GM10847 (cell line): ENCODE results near the gene ANKH.

Source experiments
- POLR2A ChIP-seq: IDR thresholded peaks from 2 replicates; pipeline ENCODE4 v1.6.1; 2011; ENCODE audit not compliant: insufficient read length; ENCODE audit errors: extremely low read depth

Gene ANKH

DNA sequence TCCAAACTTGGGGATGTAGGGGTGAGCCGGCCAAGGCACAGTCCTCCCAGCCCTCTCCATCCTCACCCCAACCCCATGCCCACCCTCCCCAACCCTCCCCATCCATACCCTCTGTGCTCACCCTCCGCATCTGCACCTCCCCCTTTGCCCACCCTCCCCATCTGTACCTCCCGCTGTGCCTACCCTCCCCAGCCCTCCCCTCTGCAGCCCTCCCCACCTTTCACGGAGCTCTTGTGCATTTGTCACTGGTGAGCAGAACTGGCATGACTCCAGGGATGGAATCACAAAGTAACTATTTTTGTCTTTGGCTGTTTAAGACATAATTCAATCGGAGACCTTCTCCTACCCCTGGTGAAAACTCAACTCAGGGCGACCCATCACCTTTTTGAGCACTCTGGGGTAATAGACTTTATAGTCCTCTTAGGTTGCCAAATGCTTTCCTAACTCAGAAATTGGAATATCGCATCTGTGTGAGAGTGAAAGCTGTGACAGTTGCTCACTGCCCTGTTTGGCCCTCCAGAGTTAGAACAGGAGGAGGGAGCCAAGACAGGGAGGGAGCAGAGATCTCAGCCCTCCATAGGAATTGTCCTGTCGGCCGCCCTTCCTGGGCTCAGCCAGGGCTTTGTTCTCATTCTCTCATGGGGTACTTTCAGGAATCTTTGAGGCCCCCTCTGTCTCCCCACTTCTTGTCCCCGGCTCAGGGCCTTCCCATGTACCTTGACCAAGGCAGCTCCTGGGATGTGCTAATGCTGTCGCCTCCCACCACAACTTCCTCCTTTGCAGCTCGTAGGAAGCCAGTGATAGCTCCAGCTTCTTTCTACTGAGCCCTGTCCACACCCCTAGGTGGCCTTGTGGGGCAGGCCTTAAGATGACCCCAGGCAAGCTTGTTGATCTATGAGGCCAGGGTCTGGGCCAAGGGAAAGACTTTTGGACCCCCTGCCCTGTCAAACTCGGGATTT, 170.8 kb downstream of the ANKH start:
- TF ChIP-seq POLR2A = no peak

GRCh38 chr5:14699807-14700400, 171.7 kb downstream of the ANKH start:
- no peak for TF ChIP-seq POLR2A

- TF ChIP-seq POLR2A = no peak
Observed at GRCh38 chr5:14699159-14699558, 172.4 kb downstream of the ANKH start.

DNA sequence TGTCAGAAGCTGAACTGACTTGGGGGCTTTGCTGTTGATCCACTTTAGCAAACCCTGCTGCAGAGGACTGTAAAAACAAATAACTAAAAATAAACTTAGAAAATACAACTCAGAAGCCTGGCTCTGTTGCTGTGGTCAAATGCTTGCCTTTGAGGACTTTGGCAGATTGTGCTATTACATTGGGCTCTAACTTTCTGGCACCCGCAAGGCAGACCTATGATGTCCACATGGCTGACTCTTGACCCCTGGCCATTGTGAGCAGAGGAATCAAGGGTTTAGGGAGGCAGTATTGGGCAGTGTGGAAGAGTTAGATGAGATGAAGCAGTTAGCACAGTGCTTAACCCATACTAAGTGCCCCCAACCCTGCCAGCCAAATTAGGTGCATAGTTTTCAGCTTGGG, 173.1 kb downstream of the ANKH start:
- TF ChIP-seq POLR2A = no peak

- TF ChIP-seq POLR2A = no peak
Observed at GRCh38 chr5:14696851-14697250, 174.7 kb downstream of the ANKH start.

DNA sequence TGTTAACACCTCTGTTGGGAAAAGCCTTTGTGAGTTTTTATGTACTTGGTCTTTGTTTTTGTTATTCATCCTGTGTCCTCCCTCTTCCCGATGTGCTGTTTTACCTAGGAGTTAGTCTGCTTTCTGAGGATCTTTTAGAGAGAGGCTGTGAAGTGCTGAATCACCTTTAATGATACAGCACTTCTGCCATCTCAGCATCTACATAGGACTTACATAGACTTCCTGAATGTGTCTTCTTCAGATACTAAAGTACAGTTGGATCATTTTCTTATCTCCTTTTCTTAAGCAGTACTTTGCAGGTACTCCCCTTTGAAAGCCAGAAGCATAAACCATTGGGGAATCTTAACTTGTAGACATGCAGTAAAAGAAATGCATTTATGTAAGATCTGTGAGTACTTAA, 175.5 kb downstream of the ANKH start:
- no peak for TF ChIP-seq POLR2A

- TF ChIP-seq POLR2A = no peak
Observed at GRCh38 chr5:14695152-14695551, 176.4 kb downstream of the ANKH start.

GRCh38 chr5:14693070-14693469, 178.5 kb downstream of the ANKH start:
- no peak for TF ChIP-seq POLR2A

- no peak for TF ChIP-seq POLR2A
Observed at GRCh38 chr5:14687023-14687665, 184.4 kb downstream of the ANKH start.

- no peak for TF ChIP-seq POLR2A
Observed at GRCh38 chr5:14686517-14686916, 185.1 kb downstream of the ANKH start.

DNA sequence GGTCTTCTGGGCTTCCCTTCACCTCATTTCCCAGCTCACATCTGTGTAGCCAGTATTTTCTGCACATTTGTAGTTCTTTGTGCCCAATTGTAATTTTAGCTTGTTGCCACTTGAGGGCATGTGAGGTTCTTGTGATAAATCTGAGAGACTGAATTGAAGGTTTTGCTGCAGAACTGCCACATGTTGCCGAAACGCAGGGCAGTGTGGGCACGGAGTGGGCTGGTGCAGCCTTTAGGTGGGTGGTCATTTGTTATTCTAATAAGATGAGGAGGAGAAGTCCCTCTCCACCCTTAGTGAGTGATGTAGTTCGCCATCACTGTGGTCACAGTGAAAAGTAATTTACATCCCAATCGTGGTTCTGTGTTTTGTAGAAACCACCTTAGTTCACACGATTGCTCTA, 185.8 kb downstream of the ANKH start:
- no peak for TF ChIP-seq POLR2A

- TF ChIP-seq POLR2A = no peak
Observed at GRCh38 chr5:14684757-14685156, 186.8 kb downstream of the ANKH start.

GRCh38 chr5:14683906-14684455, 187.6 kb downstream of the ANKH start:
- no peak for TF ChIP-seq POLR2A

DNA sequence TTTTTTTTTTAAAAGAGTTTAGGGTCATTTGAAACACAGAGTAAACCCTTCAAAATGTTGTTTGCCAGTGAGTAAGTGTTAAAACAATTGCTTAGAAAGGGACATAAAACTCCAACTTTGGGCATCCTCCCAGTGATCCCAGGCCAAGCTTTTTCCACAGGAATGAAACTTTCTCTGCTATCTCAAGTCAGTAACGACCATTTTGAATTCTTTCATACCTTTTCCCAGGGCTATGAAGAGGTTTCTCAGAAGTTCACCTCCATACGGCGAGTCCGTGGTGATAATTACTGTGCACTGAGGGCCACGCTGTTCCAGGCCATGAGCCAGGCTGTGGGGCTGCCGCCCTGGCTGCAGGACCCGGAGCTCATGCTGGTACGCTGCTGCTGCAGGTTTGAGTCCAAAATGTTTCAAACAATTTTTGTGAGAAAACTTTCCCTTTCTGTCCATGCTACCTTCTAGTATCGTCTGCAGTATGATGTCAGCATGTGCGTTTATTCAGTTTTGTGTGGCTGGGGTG, 190.3 kb downstream of the ANKH start:
- TF ChIP-seq POLR2A = no peak

DNA sequence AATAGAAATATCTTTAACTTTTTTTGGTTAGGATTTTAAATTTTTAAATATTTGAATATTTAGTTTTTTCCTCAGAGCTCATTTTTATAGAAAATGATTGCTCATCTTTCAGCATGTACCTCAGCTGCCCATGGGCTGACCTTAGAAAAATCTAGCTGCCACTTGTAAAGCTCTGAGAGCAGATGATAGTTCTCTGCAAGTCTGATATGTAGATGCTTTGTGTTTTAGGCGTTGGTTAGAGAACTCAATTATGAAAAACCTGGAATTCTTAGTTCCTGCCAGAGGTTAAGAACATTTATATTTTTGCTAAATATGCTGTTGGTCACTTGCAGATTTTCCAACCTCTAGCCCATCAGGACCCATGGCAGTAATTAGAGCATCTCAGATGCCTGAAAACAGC, 192.0 kb downstream of the ANKH start:
- no peak for TF ChIP-seq POLR2A

DNA sequence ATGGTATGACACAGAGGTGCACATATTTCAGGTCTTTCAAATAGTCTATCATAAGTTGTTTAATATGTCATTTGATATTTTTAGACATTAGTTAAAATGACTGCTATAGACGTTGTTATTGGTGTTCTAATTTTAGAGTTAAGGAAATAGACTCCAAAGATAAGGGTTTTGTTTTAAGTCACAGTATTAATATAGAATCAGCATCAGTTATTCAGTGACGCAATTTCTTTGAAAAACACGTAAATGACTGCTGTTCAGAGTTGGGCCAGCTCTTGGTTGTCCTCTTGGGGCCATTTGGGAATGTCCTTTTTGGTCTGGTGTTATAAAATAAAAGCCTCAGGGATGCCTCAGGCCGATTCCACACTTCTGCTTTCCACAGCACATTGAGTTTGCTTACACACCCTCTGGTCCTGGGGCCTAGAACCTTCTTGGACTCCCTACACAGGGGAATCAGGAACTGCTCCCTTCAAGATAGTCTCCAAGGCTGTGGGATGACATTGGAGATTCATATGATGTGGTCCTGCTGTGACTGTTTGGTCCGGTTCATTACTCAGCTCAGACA, 192.7 kb downstream of the ANKH start:
- TF ChIP-seq POLR2A = no peak

GRCh38 chr5:14676320-14676719, 195.3 kb downstream of the ANKH start:
- TF ChIP-seq POLR2A = no peak
